ENCODE results near the gene DNLZ.

Gene DNLZ

GRCh38 chr9:136374183-136374575 is 10.6 kb upstream of the DNLZ start:
- no peak for DNase-seq

GRCh38 chr9:136373300-136374182 is 10.0 kb upstream of the DNLZ start, which contains the start of gene CARD9:
Gene CARD9, minus strand, starts transcription at chr9:136373669. Its CDS starts 1,591 bp downstream, at chr9:136372078.
- peak; percentile 69 for DNase-seq

GRCh38 chr9:136372561-136373299 is 9.2 kb upstream of the DNLZ start:
- peak; percentile 48 for DNase-seq

- no peak for DNase-seq
These were observed 8.5 kb upstream of the DNLZ start for GRCh38 chr9:136372006-136372405.

- no peak for DNase-seq
These were observed 8.0 kb upstream of the DNLZ start for GRCh38 chr9:136371533-136371880.

GRCh38 chr9:136370687-136371532 is 7.4 kb upstream of the DNLZ start:
- DNase-seq = no peak

- no peak for DNase-seq
These were observed 6.5 kb upstream of the DNLZ start for GRCh38 chr9:136370037-136370436.

- DNase-seq = no peak
These were observed 4.6 kb upstream of the DNLZ start for GRCh38 chr9:136368190-136368589.

GRCh38 chr9:136367296-136368145 is 4.0 kb upstream of the DNLZ start:
- DNase-seq = no peak

- DNase-seq = no peak
These were observed 3.3 kb upstream of the DNLZ start for GRCh38 chr9:136366826-136367225.

- no peak for DNase-seq
These were observed 2.3 kb upstream of the DNLZ start for GRCh38 chr9:136365775-136366222.

- DNase-seq = peak; percentile 29
These were observed 1.6 kb upstream of the DNLZ start for GRCh38 chr9:136364942-136365774.

GRCh38 chr9:136363949-136364748 is 605 bp upstream of the DNLZ start:
- DNase-seq = no peak

GRCh38 chr9:136362450-136362784 is 1.1 kb downstream of the DNLZ start:
- DNase-seq = peak; percentile 9

GRCh38 chr9:136361754-136362449 is 1.6 kb downstream of the DNLZ start:
- no peak for DNase-seq

- DNase-seq = no peak
These were observed 2.3 kb downstream of the DNLZ start for GRCh38 chr9:136361047-136361753.

GRCh38 chr9:136359774-136360718 is 3.5 kb downstream of the DNLZ start:
- DNase-seq = no peak

- DNase-seq = no peak
These were observed 4.7 kb downstream of the DNLZ start for GRCh38 chr9:136358888-136359287.
